SK-N-SH (cell line): ENCODE results near the gene PHOSPHO2. TPM values are rescaled to one million over a fixed set of nuclear protein-coding genes. Genes with fewer than 3 reads are reported as not detected.

ENCODE experiments used
- CTCF ChIA-PET: fragments of 300-600, 350-600 bp; formaldehyde crosslinking; extraction: SDS; loops from one replicate; lab custom pipeline; 2021; lab: Yijun Ruan, JAX
- POLR2A ChIA-PET: fragments of 350-600 bp; sonication (Branson Sonifier 250); formaldehyde crosslinking; extraction: SDS; loops from one replicate; lab custom pipeline; 2020; ENCODE audit warnings: antibody characterized with exemption, inconsistent platforms; lab: Yijun Ruan, JAX
- DNase-seq: peaks from one replicate; pipeline ENCODE4 v3.0.0; 2012
- H2AFZ ChIP-seq: fragments of 200-600 bp; sonication (generic); 2 replicates; pipeline ENCODE4 v1.8.1; 2016; ENCODE audit warnings: antibody characterized with exemption, mild to moderate bottlenecking, low read depth
- H3F3A ChIP-seq: fragments of 200-600 bp; sonication (generic); replicated peaks from 2 replicates; pipeline ENCODE3; 2016; ENCODE audit warnings: antibody characterized with exemption, mild to moderate bottlenecking; ENCODE audit not compliant: insufficient read depth
- H3K27ac ChIP-seq, 2 experiments: fragments of 200-500 bp in 1 of 2; fragments of 200-600 bp in 1 of 2; sonication (Bioruptor generic) in 1 of 2; sonication (generic), shearing (Covaris generic) in 1 of 2; 2 replicates each; pipeline versions ENCODE4 v1.5.1 to v1.6.1; 2014 to 2016; ENCODE audit warnings: low read depth in 2 of 2, inconsistent platforms in 1 of 2, low read length in 1 of 2, mild to moderate bottlenecking in 1 of 2, mixed read lengths in 1 of 2
- H3K27me3 ChIP-seq: fragments of 200-600 bp; sonication (generic), shearing (Covaris generic); 2 replicates; pipeline ENCODE4 v1.6.1; 2016; ENCODE audit warnings: mixed run types; ENCODE audit not compliant: insufficient read depth
- H3K36me3 ChIP-seq, 2 experiments: fragments of 200-500 bp in 1 of 2; fragments of 200-600 bp in 1 of 2; sonication (Bioruptor generic) in 1 of 2; sonication (generic) in 1 of 2; replicated peaks in 1 of 2; 2 replicates each; pipeline versions ENCODE3 to v1.5.1; 2014 to 2016; ENCODE audit warnings: low read length in 1 of 2, mild to moderate bottlenecking in 1 of 2; ENCODE audit not compliant: insufficient read depth in 2 of 2, control insufficient read depth in 1 of 2
- H3K4me1 ChIP-seq, 2 experiments: fragments of 200-500 bp in 1 of 2; fragments of 200-600 bp in 1 of 2; sonication (Bioruptor generic) in 1 of 2; sonication (generic), shearing (Covaris generic) in 1 of 2; 2 replicates each; pipeline versions ENCODE4 v1.5.1 to v1.6.1; 2014 to 2016; ENCODE audit warnings: low read depth in 1 of 2, low read length in 1 of 2, mixed run types in 1 of 2; ENCODE audit not compliant: insufficient read depth in 2 of 2, control insufficient read depth in 1 of 2
- H3K4me2 ChIP-seq: fragments of 200-600 bp; sonication (generic), shearing (Covaris generic); 2 replicates; pipeline ENCODE4 v1.6.1; 2017; ENCODE audit warnings: mixed run types
- H3K4me3 ChIP-seq, 2 experiments: fragments of 200-500 bp in 1 of 2; fragments of 200-600 bp in 1 of 2; sonication (Bioruptor generic) in 1 of 2; sonication (generic), shearing (Covaris generic) in 1 of 2; 2 replicates each; pipeline versions ENCODE4 v1.5.1 to v1.8.1; 2014 to 2016; ENCODE audit warnings: low read depth in 2 of 2, inconsistent platforms in 1 of 2, low read length in 1 of 2, mild to moderate bottlenecking in 1 of 2, mixed read lengths in 1 of 2, moderate library complexity in 1 of 2
- H3K79me2 ChIP-seq: fragments of 200-600 bp; sonication (generic); 2 replicates; pipeline ENCODE4 v1.8.1; 2017; ENCODE audit warnings: mild to moderate bottlenecking; ENCODE audit not compliant: insufficient read depth
- H3K9ac ChIP-seq: fragments of 200-600 bp; sonication (generic); 2 replicates; pipeline ENCODE4 v1.6.1; 2017; ENCODE audit warnings: mixed run types
- H3K9me2 ChIP-seq: fragments of 200-600 bp; sonication (generic); 2 replicates; pipeline ENCODE4 v1.6.1; 2017; ENCODE audit warnings: mixed run types
- H3K9me3 ChIP-seq: fragments of 200-600 bp; sonication (generic); 2 replicates; pipeline ENCODE4 v1.6.1; 2017; ENCODE audit warnings: mixed run types, mild to moderate bottlenecking, moderate library complexity
- H4K20me1 ChIP-seq: fragments of 200-600 bp; sonication (generic); 2 replicates; pipeline ENCODE4 v1.6.1; 2017; ENCODE audit warnings: mild to moderate bottlenecking, mixed run types; ENCODE audit not compliant: insufficient read depth
- EP300 ChIP-seq, 2 experiments: IDR thresholded peaks; 2 replicates each; pipeline versions ENCODE4 v1.4.0 to v1.6.1; 2012; ENCODE audit warnings: borderline replicate concordance in 1 of 2, low read depth in 1 of 2, low read length in 1 of 2
- FOSL2 ChIP-seq: IDR thresholded peaks from 2 replicates; pipeline ENCODE4 v1.4.0; 2012; ENCODE audit warnings: low read depth, mild to moderate bottlenecking, moderate library complexity, borderline replicate concordance
- FOXM1 ChIP-seq: IDR thresholded peaks from 2 replicates; pipeline ENCODE4 v1.4.0; 2012; ENCODE audit warnings: low read depth, mild to moderate bottlenecking
- JUND ChIP-seq: IDR thresholded peaks from 2 replicates; pipeline ENCODE4 v1.4.0; 2012
- MEF2A ChIP-seq: IDR thresholded peaks from 2 replicates; pipeline ENCODE4 v1.4.0; 2012; ENCODE audit warnings: low read depth, borderline replicate concordance
- MXI1 ChIP-seq: IDR thresholded peaks from 2 replicates; pipeline ENCODE4 v1.6.1; 2012; ENCODE audit warnings: mild to moderate bottlenecking, low read depth, low read length, improper control_type of control experiment
- NFIC ChIP-seq: IDR thresholded peaks from 2 replicates; pipeline ENCODE4 v1.4.0; 2012; ENCODE audit warnings: borderline replicate concordance
- NRF1 ChIP-seq: IDR thresholded peaks from 2 replicates; pipeline ENCODE4 v1.6.1; 2012; ENCODE audit warnings: low read depth, mild to moderate bottlenecking, low read length
- POLR2AphosphoS5 ChIP-seq: IDR thresholded peaks from 2 replicates; pipeline ENCODE4 v1.6.1; 2012; ENCODE audit warnings: low read depth, low read length
- RCOR1 ChIP-seq: fragments of 150-350 bp; IDR thresholded peaks from 2 replicates; pipeline ENCODE4 v1.6.1; 2017; ENCODE audit warnings: antibody characterized with exemption, low read length
- SIN3A ChIP-seq: IDR thresholded peaks from 2 replicates; pipeline ENCODE4 v1.6.1; 2012; ENCODE audit warnings: low read depth, mild to moderate bottlenecking, low read length, moderate library complexity, borderline replicate concordance
- SMC3 ChIP-seq: IDR thresholded peaks from 2 replicates; pipeline ENCODE4 v1.6.1; 2012; ENCODE audit warnings: low read depth, low read length, improper control_type of control experiment
- TAF1 ChIP-seq: IDR thresholded peaks from 2 replicates; pipeline ENCODE4 v1.6.1; 2012; ENCODE audit warnings: low read depth, mild to moderate bottlenecking, low read length, moderate library complexity, borderline replicate concordance
- ZBTB33 ChIP-seq: IDR thresholded peaks from 2 replicates; pipeline ENCODE4 v1.4.0; 2012; ENCODE audit warnings: low read depth, borderline replicate concordance
- WGBS: methylation state at CpG from one replicate; pipeline ENCODE4 v1.1.6; 2017; ENCODE audit warnings: low lambda C conversion rate; 5-methylcytosine and 5-hydroxymethylcytosine counted together
- polyA plus RNA-seq, 3 experiments: library from polyadenylated mRNA; depleted of rRNA; stranded (reverse); fragments of >200 nt; gene quantifications; 2 replicates each; pipeline ENCODE4 v1.2.3, GENCODE V29; 2012
- TF ChIP-seq, protein P1 (sequence below): fragments of 150-350 bp; IDR thresholded peaks from 2 replicates; pipeline ENCODE4 v1.6.1; 2017; ENCODE audit warnings: antibody characterized with exemption, low read length, low read depth, borderline replicate concordance

The PHOSPHO2 gene
- polyA plus RNA-seq, 1 of the 3 experiments (the other 2 are of a cell fraction) = 1.1 TPM

- Histone ChIP-seq H3K4me3 (no peak overlapping the region), H3K9ac (no peak overlapping the region), H3K9me2 (no peaks in the 10 kb centered on the region), H3K36me3 (no peaks in the 10 kb centered on the region), H3K27me3 (no peaks in the 10 kb centered on the region), H3K4me1 (no peaks in the 10 kb centered on the region), H3F3A (no peaks in the 10 kb centered on the region), H2AFZ (no peak overlapping the region), H3K9me3 (no peaks in the 10 kb centered on the region), H3K4me2 (no peak overlapping the region), H3K79me2 (no peaks in the 10 kb centered on the region), H3K27ac (no peak overlapping the region), H4K20me1 (no peaks in the 10 kb centered on the region)
- WGBS = 41% methylated on average over 3 of the region's 3 CpGs
- POLR2A ChIA-PET = no interaction called here
- DNase-seq = no peak
- TF ChIP-seq SIN3A (no peak), POLR2AphosphoS5 (no peak), MXI1 (no peak), FOXM1 (no peak), FOSL2 (no peak), JUND (no peak), SMC3 (no peak), MEF2A (no peak), NFIC (no peak), RCOR1 (no peak)
- CTCF ChIA-PET = no interaction called here
Observed at GRCh38 chr2:169676357-169676756, 17.9 kb upstream of the PHOSPHO2 start.

GRCh38 chr2:169676850-169677249 is 17.4 kb upstream of the PHOSPHO2 start:
- Histone ChIP-seq H3K27me3 (no peaks in the 10 kb centered on the region), H3K9me2 (no peaks in the 10 kb centered on the region), H3F3A (no peaks in the 10 kb centered on the region), H2AFZ (no peak overlapping the region), H3K9me3 (no peaks in the 10 kb centered on the region), H3K79me2 (no peaks in the 10 kb centered on the region), H4K20me1 (no peaks in the 10 kb centered on the region), H3K9ac (no peak overlapping the region), H3K36me3 (no peaks in the 10 kb centered on the region), H3K27ac (no peak overlapping the region), H3K4me1 (no peaks in the 10 kb centered on the region), H3K4me3 (no peak overlapping the region), H3K4me2 (no peak overlapping the region)
- ChIA-PET CTCF (interaction anchor here (1.1 kb wide), 1 partner anchor 149 kb away, joined by 3 read pairs; no protein-coding TSS in a partner anchor), POLR2A (no interaction called here)
- TF ChIP-seq FOSL2 (no peak), SMC3 (no peak), EP300 (IDR thresholded peaks at IDR 0.05; ENCODE audit: borderline replicate concordance in 1 of 2, low read depth in 1 of 2, low read length in 1 of 2) (no peak), TAF1 (no peak), NRF1 (no peak), FOXM1 (no peak), POLR2AphosphoS5 (no peak), ZBTB33 (no peak)
- TF ChIP-seq, protein P1, sequence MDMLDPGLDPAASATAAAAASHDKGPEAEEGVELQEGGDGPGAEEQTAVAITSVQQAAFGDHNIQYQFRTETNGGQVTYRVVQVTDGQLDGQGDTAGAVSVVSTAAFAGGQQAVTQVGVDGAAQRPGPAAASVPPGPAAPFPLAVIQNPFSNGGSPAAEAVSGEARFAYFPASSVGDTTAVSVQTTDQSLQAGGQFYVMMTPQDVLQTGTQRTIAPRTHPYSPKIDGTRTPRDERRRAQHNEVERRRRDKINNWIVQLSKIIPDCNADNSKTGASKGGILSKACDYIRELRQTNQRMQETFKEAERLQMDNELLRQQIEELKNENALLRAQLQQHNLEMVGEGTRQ = no peak
- no peak for DNase-seq
- 83% methylated on average over 6 of the region's 6 CpGs for WGBS
